Small intestine (tissue), 7 donors: ENCODE results near the gene EPHA4. TPM values are rescaled to one million over a fixed set of nuclear protein-coding genes. Genes with fewer than 3 reads are reported as not detected.

Experiments used
- DNase-seq, 2 donors: peaks; one replicate each; pipeline versions ENCODE4 v3.0.0 to v3.0.0-alpha.2; 2013
- FAIRE-seq: peaks from 2 replicates; lab custom pipeline; 2012; peaks lifted over from hg19 to GRCh38; lab: Jason Lieb, UNC
- H3K27ac ChIP-seq, 3 donors: one replicate each; pipeline ENCODE4 v1.5.1; 2013; ENCODE audit warnings: low read length in 2 of 3, mild to moderate bottlenecking in 2 of 3, control low read depth in 1 of 3, inconsistent platforms in 1 of 3, low read depth in 1 of 3, moderate library complexity in 1 of 3
- H3K27me3 ChIP-seq, 3 donors: one replicate each; pipeline ENCODE4 v1.6.1; 2013; ENCODE audit warnings: low read length in 3 of 3, inconsistent platforms in 1 of 3; ENCODE audit not compliant: control insufficient read depth in 3 of 3, insufficient read depth in 3 of 3
- H3K36me3 ChIP-seq, 3 donors: one replicate each; pipeline ENCODE4 v1.6.1; 2013; ENCODE audit warnings: low read length in 3 of 3, inconsistent platforms in 1 of 3, low read depth in 1 of 3, mild to moderate bottlenecking in 1 of 3, moderate library complexity in 1 of 3; ENCODE audit not compliant: control insufficient read depth in 3 of 3, insufficient read depth in 2 of 3
- H3K4me1 ChIP-seq, 3 donors: one replicate each; pipeline ENCODE4 v1.6.1; 2013; ENCODE audit warnings: low read length in 2 of 3, inconsistent platforms in 1 of 3, low read depth in 1 of 3, mild to moderate bottlenecking in 1 of 3, moderate library complexity in 1 of 3; ENCODE audit not compliant: control insufficient read depth in 3 of 3, insufficient read depth in 2 of 3
- H3K4me3 ChIP-seq, 3 donors: one replicate each; pipeline ENCODE4 v1.5.1; 2013; ENCODE audit warnings: low read length in 3 of 3, control low read depth in 1 of 3, inconsistent platforms in 1 of 3, low read depth in 1 of 3, mild to moderate bottlenecking in 1 of 3, moderate library complexity in 1 of 3
- H3K9me3 ChIP-seq, 2 donors: one replicate each; pipeline ENCODE4 v1.6.1; 2013; ENCODE audit warnings: low read depth in 1 of 2, low read length in 1 of 2; ENCODE audit not compliant: control insufficient read depth in 2 of 2, insufficient read depth in 1 of 2
- WGBS, 3 donors: extraction: QIAGEN DNeasy Blood & Tissue Kit; methylation state at CpG; one replicate each; pipeline ENCODE4 v1.1.7; 2013; 5-methylcytosine and 5-hydroxymethylcytosine counted together
- polyA plus RNA-seq, 4 donors: library from polyadenylated mRNA; stranded (reverse) in 3 of 4; unstranded in 1 of 4; fragments of 200-250 nt in 3 of 4; fragments of 120-200 nt in 1 of 4; gene quantifications; one replicate each; pipeline versions ENCODE4 v1.2.1 to v1.2.3, GENCODE V29; 2013
- donor health status: healthy with polysubstance abuse.
- donor health status: control.
- donor health status: control.
- donor health status: Bipolar disorder and iron deficiency.
- donor health status: healthy.

Gene EPHA4
- polyA plus RNA-seq, 4 donors: 2.9 to 3.1 TPM; not detected in 2

DNA sequence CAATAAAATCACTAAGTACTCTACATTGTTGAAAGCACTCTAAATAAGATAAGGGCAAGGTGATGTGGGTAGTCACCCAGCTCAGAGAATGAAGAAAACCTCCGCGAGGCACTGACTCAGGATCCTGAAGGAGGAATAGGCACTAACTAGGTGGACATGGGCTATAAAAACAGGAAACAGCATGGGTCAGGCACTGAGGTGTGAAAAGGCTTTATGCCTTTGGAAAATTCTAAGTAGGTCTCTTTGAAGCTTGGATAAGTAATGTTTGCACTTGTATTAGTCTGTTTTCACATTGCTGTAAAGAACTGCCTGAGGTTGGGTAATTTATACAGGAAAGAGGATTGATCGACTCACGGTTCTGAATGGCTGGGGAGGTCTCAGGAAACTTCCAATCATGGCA is 161.6 kb downstream of the EPHA4 start:
- H3K4me3 ChIP-seq: no peak overlapping the region
- FAIRE-seq (no peak), DNase-seq (no peak)

DNA sequence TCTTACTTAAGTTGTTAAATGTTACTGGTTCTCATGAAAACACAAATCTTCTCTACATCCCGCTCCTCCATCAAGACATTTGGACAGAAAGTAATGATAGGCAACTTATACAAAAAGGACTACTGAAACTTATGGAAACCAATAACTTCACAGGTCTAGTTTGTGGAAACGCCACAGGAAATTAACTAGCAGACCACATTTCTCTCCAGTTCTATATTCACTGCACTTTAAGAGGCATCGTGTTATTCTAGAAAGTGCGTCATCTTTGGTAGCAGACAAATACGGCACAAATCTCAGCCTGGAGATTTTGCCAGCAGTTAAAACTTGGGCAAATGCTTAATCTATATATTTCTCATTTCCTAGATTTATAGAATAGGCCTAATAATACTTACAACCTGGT is 164.3 kb downstream of the EPHA4 start:
- Histone ChIP-seq H3K4me3 (no peak overlapping the region), H3K4me1 (no peaks in the 10 kb centered on the region), H3K36me3 (no peaks in the 10 kb centered on the region), H3K27me3 (no peaks in the 10 kb centered on the region), H3K9me3 (no peaks in the 10 kb centered on the region), H3K27ac (no peak overlapping the region)
- no peak for DNase-seq
- WGBS, 3 donors: 88 to 89% (median 89%) methylated on average over 5 of the region's 5 CpGs
- FAIRE-seq: no peak

More for the DNA sequence above, 161.6 kb downstream of the EPHA4 start:
- no peaks in the 10 kb centered on the region for H3K36me3 ChIP-seq
- no peaks in the 10 kb centered on the region for H3K4me1 ChIP-seq
- H3K27me3 ChIP-seq: peaks cover 0 to 2% (median 0%) of the 10 kb centered on the region in 3 donors
- H3K9me3 ChIP-seq: no peaks in the 10 kb centered on the region
- no peak overlapping the region for H3K27ac ChIP-seq
- WGBS, 3 donors: 43 to 81% (median 61%) methylated on average over 4 of the region's 4 CpGs

DNA sequence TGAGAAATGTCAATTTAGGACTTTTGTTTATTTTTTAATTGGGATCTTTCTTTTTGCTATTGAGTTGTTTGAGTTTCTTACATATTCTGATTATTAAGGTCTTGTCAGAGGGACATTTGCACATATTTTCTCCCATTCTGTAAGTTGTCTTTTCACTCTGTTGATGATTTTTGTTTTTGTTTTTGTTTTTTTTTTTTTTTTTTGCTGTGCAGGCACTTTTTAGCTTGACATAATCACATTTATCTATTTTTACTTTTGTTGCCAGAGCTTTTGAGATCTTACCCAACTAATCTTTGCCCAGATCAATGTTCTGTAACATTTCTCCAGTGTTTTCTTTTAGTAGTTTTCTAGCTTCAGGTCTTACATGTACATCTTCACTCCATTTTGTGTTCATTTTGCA is 166.6 kb downstream of the EPHA4 start:
- no peak for FAIRE-seq
- no peaks in the 10 kb centered on the region for H3K4me1 ChIP-seq
- H3K4me3 ChIP-seq: no peak overlapping the region
- no peaks in the 10 kb centered on the region for H3K36me3 ChIP-seq
- H3K27me3 ChIP-seq: peaks cover 0 to 2% (median 0%) of the 10 kb centered on the region in 3 donors
- no peak overlapping the region for H3K27ac ChIP-seq
- DNase-seq: no peak
- no peaks in the 10 kb centered on the region for H3K9me3 ChIP-seq

DNA sequence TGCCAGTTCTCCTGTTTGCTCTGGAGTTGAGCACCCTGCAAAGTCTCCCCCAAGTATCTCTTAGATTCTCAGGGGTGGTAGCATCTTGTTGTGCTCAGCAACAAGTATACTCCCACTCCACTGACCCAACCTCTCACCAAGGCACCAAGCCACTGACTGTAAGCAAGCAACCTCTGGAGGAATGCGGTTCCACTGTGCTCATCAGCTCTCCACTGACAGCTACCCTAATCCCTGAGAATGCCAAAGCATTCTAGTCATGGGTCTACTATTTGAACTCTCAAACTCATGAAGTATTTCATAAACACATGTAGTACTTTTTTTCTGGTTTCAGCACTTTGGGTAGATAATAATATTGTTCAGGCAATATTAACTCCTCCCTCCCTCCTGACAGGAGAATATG is 170.0 kb downstream of the EPHA4 start:
- H3K36me3 ChIP-seq: no peaks in the 10 kb centered on the region
- no peak for FAIRE-seq
- H3K4me1 ChIP-seq: no peaks in the 10 kb centered on the region
- no peak overlapping the region for H3K4me3 ChIP-seq
- DNase-seq: no peak
- peaks cover 0 to 8% of the 10 kb centered on the region in 2 donors for H3K9me3 ChIP-seq
- 86 to 90% (median 87%) methylated on average over 1 of the region's 1 CpG for WGBS, 3 donors
- peaks cover 0 to 2% (median 0%) of the 10 kb centered on the region in 3 donors for H3K27me3 ChIP-seq
- H3K27ac ChIP-seq: no peak overlapping the region

DNA sequence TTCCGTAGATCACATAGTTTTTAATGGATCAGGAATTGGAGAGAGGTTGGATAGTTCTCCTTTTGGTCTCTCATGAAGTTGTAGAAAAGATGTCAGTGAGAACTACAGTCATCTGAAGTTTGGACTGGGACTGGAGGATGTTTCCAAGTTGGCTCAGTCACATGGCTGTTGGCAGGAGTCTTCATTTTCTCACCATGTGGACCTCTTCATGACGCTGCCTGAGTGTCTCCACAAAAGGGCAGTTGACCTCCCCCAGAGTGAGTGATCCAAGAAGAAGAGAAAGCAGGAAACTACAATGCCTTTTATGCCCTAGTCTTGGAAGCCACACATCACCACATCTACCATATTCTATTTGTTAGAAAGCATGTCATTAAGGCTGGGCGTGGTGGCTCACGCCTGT is 171.7 kb downstream of the EPHA4 start:
- Histone ChIP-seq H3K4me3 (no peak overlapping the region), H3K27me3 (peaks cover 0 to 2% (median 0%) of the 10 kb centered on the region in 3 donors), H3K4me1 (no peaks in the 10 kb centered on the region), H3K36me3 (no peaks in the 10 kb centered on the region), H3K9me3 (peaks cover 0 to 8% of the 10 kb centered on the region in 2 donors), H3K27ac (no peak overlapping the region)
- FAIRE-seq (no peak), DNase-seq (no peak)
- 81 to 89% (median 84%) methylated on average over 4 of the region's 4 CpGs for WGBS, 3 donors

DNA sequence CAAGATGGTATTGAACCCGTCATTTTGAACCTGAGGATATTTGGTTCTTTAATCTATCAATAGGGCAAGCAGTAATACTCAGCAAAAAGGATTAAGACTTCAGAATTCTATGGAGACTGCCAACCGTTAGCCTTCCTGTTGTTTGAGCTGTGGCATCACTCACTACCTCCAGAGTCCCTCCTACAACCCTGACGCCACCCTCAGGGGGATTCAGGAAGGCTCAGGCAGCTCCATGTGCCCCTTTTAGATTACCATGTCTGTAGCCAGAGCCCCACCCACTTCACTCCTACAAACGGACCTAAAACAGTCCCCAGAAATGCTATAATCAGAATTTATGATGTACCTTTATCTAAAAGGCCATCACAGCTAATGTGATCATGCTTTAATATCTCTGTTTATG is 172.9 kb downstream of the EPHA4 start:
- Histone ChIP-seq H3K27me3 (peaks cover 0 to 2% (median 0%) of the 10 kb centered on the region in 3 donors), H3K27ac (no peak overlapping the region), H3K4me3 (no peak overlapping the region), H3K4me1 (no peaks in the 10 kb centered on the region), H3K9me3 (peaks cover 0 to 8% of the 10 kb centered on the region in 2 donors), H3K36me3 (no peaks in the 10 kb centered on the region)
- WGBS, 3 donors: 35 to 64% (median 42%) methylated on average over 4 of the region's 4 CpGs
- no peak for DNase-seq
- no peak for FAIRE-seq

DNA sequence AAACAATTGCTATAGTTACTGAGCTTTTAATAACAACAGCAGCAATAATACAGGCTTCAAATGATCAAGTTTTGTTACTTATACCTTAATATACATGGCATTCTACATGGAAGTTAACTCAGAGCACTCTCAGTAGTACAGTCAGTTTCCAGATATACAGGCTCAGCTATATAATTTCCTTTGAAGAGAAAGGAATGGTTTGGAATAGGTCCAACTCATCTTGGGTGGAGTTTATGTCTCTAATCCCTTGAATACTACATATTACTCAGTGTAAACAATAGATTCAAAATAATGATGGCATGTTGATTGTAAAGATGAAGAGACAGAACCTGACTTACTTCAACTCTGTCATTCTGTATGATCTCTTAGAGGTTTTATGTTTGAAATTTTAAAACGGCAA is 174.9 kb downstream of the EPHA4 start:
- DNase-seq (no peak), FAIRE-seq (no peak)
- no peaks in the 10 kb centered on the region for H3K4me1 ChIP-seq
- H3K36me3 ChIP-seq: no peaks in the 10 kb centered on the region
- no peak overlapping the region for H3K27ac ChIP-seq
- WGBS, 3 donors: 72 to 87% (median 86%) methylated on average over 1 of the region's 1 CpG
- peaks cover 0 to 8% of the 10 kb centered on the region in 2 donors for H3K9me3 ChIP-seq
- peaks cover 0 to 2% (median 0%) of the 10 kb centered on the region in 3 donors for H3K27me3 ChIP-seq
- no peak overlapping the region for H3K4me3 ChIP-seq

DNA sequence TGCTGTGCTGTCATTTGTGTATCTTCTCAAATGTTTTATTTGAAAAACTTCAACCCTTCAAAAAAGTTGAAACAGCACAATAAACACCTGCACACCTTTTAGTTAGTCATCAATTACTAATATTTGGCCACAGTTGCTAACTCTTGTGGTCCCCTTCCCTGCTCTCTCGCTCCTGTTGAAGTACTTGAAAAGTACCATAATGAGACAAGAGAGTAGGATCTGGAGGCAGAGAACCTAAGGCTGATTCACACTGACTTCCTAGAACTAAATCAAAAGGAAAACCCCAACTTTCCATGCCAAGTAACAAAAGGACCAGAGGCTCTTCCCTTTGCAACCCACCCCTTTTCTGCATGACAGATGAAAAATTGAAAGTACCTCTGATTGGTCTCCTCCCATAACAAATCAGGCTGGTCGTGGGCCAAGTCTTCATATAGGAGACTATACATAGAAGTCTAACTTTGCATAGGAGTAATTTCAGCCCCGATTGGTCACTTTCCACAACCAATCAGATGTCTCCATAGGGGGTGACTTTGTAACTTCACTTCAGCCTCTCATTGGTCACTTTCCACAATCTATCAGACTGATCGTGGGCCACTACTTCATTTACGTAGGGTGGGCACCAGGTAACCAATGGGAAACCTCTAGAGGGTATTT is 179.7 kb downstream of the EPHA4 start:
- Histone ChIP-seq H3K4me3 (no peak overlapping the region), H3K9me3 (no peaks in the 10 kb centered on the region), H3K4me1 (no peaks in the 10 kb centered on the region), H3K36me3 (no peaks in the 10 kb centered on the region), H3K27ac (no peak overlapping the region), H3K27me3 (no peaks in the 10 kb centered on the region)
- DNase-seq (no peak), FAIRE-seq (no peak)
- 76 to 90% (median 77%) methylated on average over 5 of the region's 5 CpGs for WGBS, 3 donors

DNA sequence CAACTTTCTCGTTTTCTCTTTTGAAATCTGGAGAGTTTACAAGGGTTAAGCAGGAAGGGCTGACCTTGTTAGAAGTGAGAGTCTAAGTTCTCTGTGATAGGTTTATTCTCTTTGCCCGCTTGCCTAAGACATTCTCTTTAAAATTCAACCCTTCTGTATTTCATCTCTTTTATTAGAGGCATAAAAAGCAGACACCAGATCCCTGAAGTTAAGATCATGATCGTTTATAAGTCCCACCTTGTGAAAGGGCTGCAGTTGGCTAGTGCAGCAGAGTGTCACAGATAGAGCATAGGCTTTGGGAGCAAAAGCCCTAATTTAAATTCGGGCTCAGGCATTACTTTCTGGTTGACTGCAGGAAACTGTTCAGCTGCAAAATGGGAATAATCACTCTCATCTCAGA is 181.2 kb downstream of the EPHA4 start:
- Histone ChIP-seq H3K9me3 (no peaks in the 10 kb centered on the region), H3K4me1 (no peaks in the 10 kb centered on the region), H3K27ac (no peak overlapping the region), H3K36me3 (no peaks in the 10 kb centered on the region), H3K4me3 (no peak overlapping the region), H3K27me3 (no peaks in the 10 kb centered on the region)
- no peak for DNase-seq
- FAIRE-seq: no peak
- WGBS, 3 donors: 50 to 74% (median 53%) methylated on average over 4 of the region's 4 CpGs
